ENCODE measurements around the gene GRID2.

- TF ChIP-seq CTCF (conservative IDR thresholded peaks at IDR 0.05; ENCODE audit: low read depth, low read length) (no peak), RFX5 (IDR thresholded peaks at IDR 0.05; ENCODE audit: low read depth, low read length) (no peak), CHD1 (IDR thresholded peaks at IDR 0.05; ENCODE audit: low read depth, low read length) (no peak)
Measured at GRCh38 chr4:93384241-93384640, 1080.5 kb downstream of the GRID2 start.
